Measurements from ENCODE around the gene LINGO4.
"Not testable (repeated sequence)": the region's sequence is repeated elsewhere in the genome, so short reads cannot be mapped to it uniquely, and the experiment has no call there.

The LINGO4 gene

GRCh38 chr1:151774256-151774922 is 30.8 kb downstream of the LINGO4 start:
- H3K9ac ChIP-seq (ENCODE audit: low read depth, low read length), result no peak overlapping the region
- no peaks in the 10 kb centered on the region for H3K9me3 ChIP-seq (ENCODE audit: insufficient read depth, low read depth, low read length)
- H3K36me3 ChIP-seq (ENCODE audit: insufficient read depth, low read depth, low read length), result peaks cover 46% of the 10 kb centered on the region
- no peak overlapping the region for H3K27ac ChIP-seq (ENCODE audit: low read length)
- no peaks in the 10 kb centered on the region for H3K27me3 ChIP-seq (ENCODE audit: insufficient read depth, low read length)
- no peak overlapping the region for H3K4me3 ChIP-seq (ENCODE audit: low read length)
- H3K4me1 ChIP-seq (ENCODE audit: insufficient read depth, low read length), result no peaks in the 10 kb centered on the region

DNA sequence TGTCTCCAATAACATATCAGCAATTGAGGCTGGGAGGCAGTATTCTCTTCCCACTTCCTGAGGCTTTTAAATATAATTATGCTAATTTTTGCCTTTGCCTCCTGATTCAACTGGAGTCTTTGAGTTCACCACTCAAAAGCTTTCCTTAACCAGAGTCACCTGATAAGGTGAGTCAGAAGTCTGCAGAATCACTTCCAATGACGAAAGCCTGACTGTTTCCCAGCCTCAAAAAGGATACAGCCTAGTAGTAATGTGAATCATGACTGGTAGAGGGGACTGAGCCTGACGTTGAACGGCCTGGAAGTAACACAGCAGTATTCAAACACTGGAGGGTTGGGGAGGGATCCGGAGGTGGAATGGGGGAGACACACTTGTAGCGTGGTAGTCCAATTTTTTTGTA is 31.5 kb downstream of the LINGO4 start:
- Histone ChIP-seq H3K9ac (ENCODE audit: low read depth, low read length) (no peak overlapping the region), H3K9me3 (ENCODE audit: insufficient read depth, low read depth, low read length) (no peaks in the 10 kb centered on the region), H3K36me3 (ENCODE audit: insufficient read depth, low read depth, low read length) (peaks cover 43% of the 10 kb centered on the region), H3K27me3 (ENCODE audit: insufficient read depth, low read length) (no peaks in the 10 kb centered on the region), H3K4me3 (ENCODE audit: low read length) (no peak overlapping the region), H3K4me1 (ENCODE audit: insufficient read depth, low read length) (no peaks in the 10 kb centered on the region), H3K27ac (ENCODE audit: low read length) (no peak overlapping the region)

- not testable (repeated sequence) for H3K36me3 ChIP-seq (ENCODE audit: insufficient read depth, low read depth, low read length); H3K27ac ChIP-seq (ENCODE audit: low read length); H3K4me3 ChIP-seq (ENCODE audit: low read length); H3K27me3 ChIP-seq (ENCODE audit: insufficient read depth, low read length); H3K4me1 ChIP-seq (ENCODE audit: insufficient read depth, low read length); H3K9ac ChIP-seq (ENCODE audit: low read depth, low read length); H3K9me3 ChIP-seq (ENCODE audit: insufficient read depth, low read depth, low read length)
Observed at GRCh38 chr1:151769270-151769669, 35.9 kb downstream of the LINGO4 start.

DNA sequence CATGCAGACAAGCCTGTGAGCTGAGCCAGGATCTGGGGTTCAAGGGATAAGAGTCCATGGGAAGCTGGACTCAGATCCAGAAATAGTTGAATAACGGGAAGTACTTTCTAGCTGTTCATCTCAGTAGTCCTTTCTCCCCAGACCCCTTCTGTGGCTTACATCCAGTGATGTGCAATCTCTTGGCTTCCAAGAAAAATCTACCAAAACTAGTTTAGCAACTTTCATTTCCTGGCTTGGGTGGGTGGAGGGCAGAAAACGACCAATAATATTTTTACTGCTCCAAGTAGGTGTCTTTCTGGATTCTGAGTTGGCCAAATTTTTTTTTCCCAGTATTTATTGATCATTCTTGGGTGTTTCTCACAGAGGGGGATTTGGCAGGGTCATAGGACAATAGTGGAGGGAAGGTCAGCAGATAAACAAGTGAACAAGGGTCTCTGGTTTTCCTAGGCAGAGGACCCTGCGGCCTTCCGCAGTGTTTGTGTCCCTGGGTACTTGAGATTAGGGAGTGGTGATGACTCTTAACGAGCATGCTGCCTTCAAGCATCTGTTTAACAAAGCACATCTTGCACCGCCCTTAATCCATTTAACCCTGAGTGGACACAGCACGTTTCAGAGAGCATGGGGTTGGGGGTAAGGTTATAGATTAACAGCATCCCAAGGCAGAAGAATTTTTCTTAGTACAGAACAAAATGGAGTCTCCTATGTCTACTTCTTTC is 36.7 kb downstream of the LINGO4 start:
- not testable (repeated sequence) for H3K27ac ChIP-seq (ENCODE audit: low read length); H3K4me3 ChIP-seq (ENCODE audit: low read length); H3K27me3 ChIP-seq (ENCODE audit: insufficient read depth, low read length); H3K9me3 ChIP-seq (ENCODE audit: insufficient read depth, low read depth, low read length); H3K9ac ChIP-seq (ENCODE audit: low read depth, low read length); H3K4me1 ChIP-seq (ENCODE audit: insufficient read depth, low read length); H3K36me3 ChIP-seq (ENCODE audit: insufficient read depth, low read depth, low read length)

- peaks cover 10% of the 10 kb centered on the region; the same call in 1 of the 2 replicates for H3K4me1 ChIP-seq (ENCODE audit: insufficient read depth, low read length)
- H3K9me3 ChIP-seq (ENCODE audit: insufficient read depth, low read depth, low read length), result no peaks in the 10 kb centered on the region
- H3K27ac ChIP-seq (ENCODE audit: low read length), result peak overlapping the region; percentile 67
Observed at GRCh38 chr1:151763990-151764389, 41.2 kb downstream of the LINGO4 start.

GRCh38 chr1:151762941-151763921 is 42.0 kb downstream of the LINGO4 start, which contains the start of gene MRPL9:
Gene MRPL9, minus strand, starts transcription at chr1:151763496. Its CDS starts 17 bp downstream, at chr1:151763479.
- peak within 1 kb of the TSS; percentile 67 for H3K27ac ChIP-seq (ENCODE audit: low read length)

More at GRCh38 chr1:151763990-151764389, 41.2 kb downstream of the LINGO4 start:
- Histone ChIP-seq H3K27me3 (ENCODE audit: insufficient read depth, low read length) (no peaks in the 10 kb centered on the region), H3K4me3 (ENCODE audit: low read length) (peak overlapping the region; percentile 94), H3K9ac (ENCODE audit: low read depth, low read length) (peak overlapping the region; percentile 92), H3K36me3 (ENCODE audit: insufficient read depth, low read depth, low read length) (peaks cover 32% of the 10 kb centered on the region)

GRCh38 chr1:151760597-151761385 is 44.4 kb downstream of the LINGO4 start:
- Histone ChIP-seq H3K36me3 (ENCODE audit: insufficient read depth, low read depth, low read length) (peaks cover 52% of the 10 kb centered on the region), H3K27me3 (ENCODE audit: insufficient read depth, low read length) (no peaks in the 10 kb centered on the region), H3K9ac (ENCODE audit: low read depth, low read length) (no peak overlapping the region)

More at GRCh38 chr1:151762941-151763921, 42.0 kb downstream of the LINGO4 start, which contains the start of gene MRPL9:
- no peaks in the 10 kb centered on the region for H3K27me3 ChIP-seq (ENCODE audit: insufficient read depth, low read length)
- no peaks in the 10 kb centered on the region for H3K9me3 ChIP-seq (ENCODE audit: insufficient read depth, low read depth, low read length)
- H3K36me3 ChIP-seq (ENCODE audit: insufficient read depth, low read depth, low read length), result peaks cover 40% of the 10 kb centered on the region
- H3K4me1 ChIP-seq (ENCODE audit: insufficient read depth, low read length), result peaks cover 10% of the 10 kb centered on the region; the same call in 1 of the 2 replicates
- H3K4me3 ChIP-seq (ENCODE audit: low read length), result peak within 1 kb of the TSS; percentile 94
- H3K9ac ChIP-seq (ENCODE audit: low read depth, low read length), result peak within 1 kb of the TSS; percentile 92

GRCh38 chr1:151759241-151759640 is 46.0 kb downstream of the LINGO4 start:
- H3K9me3 ChIP-seq (ENCODE audit: insufficient read depth, low read depth, low read length), result no peaks in the 10 kb centered on the region
- peaks cover 52% of the 10 kb centered on the region for H3K36me3 ChIP-seq (ENCODE audit: insufficient read depth, low read depth, low read length)
- peaks cover 10% of the 10 kb centered on the region; the same call in 1 of the 2 replicates for H3K4me1 ChIP-seq (ENCODE audit: insufficient read depth, low read length)
- no peaks in the 10 kb centered on the region for H3K27me3 ChIP-seq (ENCODE audit: insufficient read depth, low read length)
- no peak overlapping the region for H3K4me3 ChIP-seq (ENCODE audit: low read length)
- H3K9ac ChIP-seq (ENCODE audit: low read depth, low read length), result no peak overlapping the region
- no peak overlapping the region for H3K27ac ChIP-seq (ENCODE audit: low read length)

More at GRCh38 chr1:151760597-151761385, 44.4 kb downstream of the LINGO4 start:
- H3K4me3 ChIP-seq (ENCODE audit: low read length), result no peak overlapping the region
- H3K27ac ChIP-seq (ENCODE audit: low read length), result no peak overlapping the region
- H3K4me1 ChIP-seq (ENCODE audit: insufficient read depth, low read length), result peaks cover 10% of the 10 kb centered on the region; the same call in 1 of the 2 replicates
- no peaks in the 10 kb centered on the region for H3K9me3 ChIP-seq (ENCODE audit: insufficient read depth, low read depth, low read length)

GRCh38 chr1:151756291-151756690 is 48.9 kb downstream of the LINGO4 start:
- Histone ChIP-seq H3K4me1 (ENCODE audit: insufficient read depth, low read length) (no peaks in the 10 kb centered on the region), H3K27ac (ENCODE audit: low read length) (no peak overlapping the region), H3K36me3 (ENCODE audit: insufficient read depth, low read depth, low read length) (peaks cover 43% of the 10 kb centered on the region), H3K27me3 (ENCODE audit: insufficient read depth, low read length) (no peaks in the 10 kb centered on the region), H3K9ac (ENCODE audit: low read depth, low read length) (no peak overlapping the region), H3K4me3 (ENCODE audit: low read length) (no peak overlapping the region), H3K9me3 (ENCODE audit: insufficient read depth, low read depth, low read length) (no peaks in the 10 kb centered on the region)
